ENCODE results near the gene NAT14.

DNA sequence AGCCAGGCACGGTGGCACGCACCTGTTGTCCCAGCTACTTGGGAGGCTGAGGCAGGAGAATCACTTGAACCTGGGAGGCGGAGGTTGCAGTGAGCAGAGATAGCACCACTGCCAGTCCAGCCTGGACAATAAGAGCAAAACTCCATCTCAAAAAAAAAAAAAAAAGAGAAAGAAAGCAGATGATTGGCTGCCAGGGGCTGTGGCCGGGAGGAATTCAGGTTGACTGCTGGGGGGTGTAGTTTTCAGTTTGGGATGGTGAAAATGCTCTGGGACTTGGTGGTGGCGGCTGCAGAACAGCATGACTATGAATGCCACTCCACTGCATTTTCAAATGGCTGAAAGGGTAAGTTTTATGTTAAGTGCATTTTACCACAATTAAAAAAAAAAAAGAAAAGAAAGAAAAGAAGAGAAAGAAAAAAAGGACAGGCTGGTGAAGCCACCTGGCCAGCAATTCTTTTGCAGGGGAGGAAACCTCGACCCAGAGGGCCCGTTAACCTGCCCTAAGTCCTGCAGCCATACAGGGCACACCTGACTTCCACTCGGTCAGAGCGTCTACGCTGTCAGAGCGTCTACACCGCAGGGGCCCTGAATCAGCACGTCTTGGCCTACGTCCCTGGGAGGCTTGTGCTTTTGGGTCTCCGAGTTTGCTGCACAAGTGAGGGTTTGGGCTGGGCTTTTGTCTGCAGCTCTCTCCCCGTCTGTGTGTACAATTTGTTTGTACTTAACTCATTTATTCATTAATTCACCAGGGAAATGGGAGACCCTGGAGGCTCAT is 27.1 kb upstream of the NAT14 start:
- TF ChIP-seq CTCF (IDR thresholded peaks at IDR 0.05) (no peak), POLR2AphosphoS5 (IDR thresholded peaks at IDR 0.05) (no peak)
